Measurements from ENCODE around the gene C12orf43. TPM values are rescaled to one million over a fixed set of nuclear protein-coding genes. Genes with fewer than 3 reads are reported as not detected.
A peak's percentile ranks its signal among the peaks of the same experiment; 100 is the strongest.

The C12orf43 gene
- total RNA-seq, 1 donor from 2014 or later = 20.2 TPM

- DNase-seq = no peak
- no peaks in the 10 kb centered on the region for H3K27me3 Mint-ChIP-seq (ENCODE audit: unreplicated experiment)
- TF ChIP-seq CTCF (IDR thresholded peaks at IDR 0.05; ENCODE audit: partially characterized antibody, unreplicated experiment) = no peak
- H3K36me3 Mint-ChIP-seq (ENCODE audit: unreplicated experiment) = no peaks in the 10 kb centered on the region
- H3K4me1 Mint-ChIP-seq (ENCODE audit: low read depth, unreplicated experiment) = no peaks in the 10 kb centered on the region
- no peak overlapping the region for H3K27ac Mint-ChIP-seq (ENCODE audit: unreplicated experiment)
- H3K4me3 Mint-ChIP-seq (ENCODE audit: unreplicated experiment) = no peak overlapping the region
- peaks cover 2% of the 10 kb centered on the region for H3K9me3 Mint-ChIP-seq (ENCODE audit: unreplicated experiment)
Measured at GRCh38 chr12:121061831-121062230, 45.5 kb upstream of the C12orf43 start.

GRCh38 chr12:121060149-121061001 lies 44.1 kb upstream of the C12orf43 start:
- DNase-seq = no peak
- H3K27me3 Mint-ChIP-seq (ENCODE audit: unreplicated experiment) = no peaks in the 10 kb centered on the region
- no peak overlapping the region for H3K4me3 Mint-ChIP-seq (ENCODE audit: unreplicated experiment)
- H3K9me3 Mint-ChIP-seq (ENCODE audit: unreplicated experiment) = peaks cover 2% of the 10 kb centered on the region
- no peak overlapping the region for H3K27ac Mint-ChIP-seq (ENCODE audit: unreplicated experiment)
- peak; percentile 54 for TF ChIP-seq CTCF (IDR thresholded peaks at IDR 0.05; ENCODE audit: partially characterized antibody, unreplicated experiment)
- no peaks in the 10 kb centered on the region for H3K36me3 Mint-ChIP-seq (ENCODE audit: unreplicated experiment)
- H3K4me1 Mint-ChIP-seq (ENCODE audit: low read depth, unreplicated experiment) = no peaks in the 10 kb centered on the region

- TF ChIP-seq CTCF (IDR thresholded peaks at IDR 0.05; ENCODE audit: partially characterized antibody, unreplicated experiment) = no peak
- no peaks in the 10 kb centered on the region for H3K4me1 Mint-ChIP-seq (ENCODE audit: low read depth, unreplicated experiment)
- DNase-seq = no peak
- H3K9me3 Mint-ChIP-seq (ENCODE audit: unreplicated experiment) = peaks cover 2% of the 10 kb centered on the region
- no peak overlapping the region for H3K27ac Mint-ChIP-seq (ENCODE audit: unreplicated experiment)
- no peaks in the 10 kb centered on the region for H3K27me3 Mint-ChIP-seq (ENCODE audit: unreplicated experiment)
- no peaks in the 10 kb centered on the region for H3K36me3 Mint-ChIP-seq (ENCODE audit: unreplicated experiment)
- no peak overlapping the region for H3K4me3 Mint-ChIP-seq (ENCODE audit: unreplicated experiment)
Measured at GRCh38 chr12:121059031-121059898, 43.0 kb upstream of the C12orf43 start.

- H3K27ac Mint-ChIP-seq (ENCODE audit: unreplicated experiment) = no peak overlapping the region
- H3K4me3 Mint-ChIP-seq (ENCODE audit: unreplicated experiment) = no peak overlapping the region
- no peak for TF ChIP-seq CTCF (IDR thresholded peaks at IDR 0.05; ENCODE audit: partially characterized antibody, unreplicated experiment)
- DNase-seq = no peak
- no peaks in the 10 kb centered on the region for H3K4me1 Mint-ChIP-seq (ENCODE audit: low read depth, unreplicated experiment)
- H3K9me3 Mint-ChIP-seq (ENCODE audit: unreplicated experiment) = peaks cover 2% of the 10 kb centered on the region
- no peaks in the 10 kb centered on the region for H3K36me3 Mint-ChIP-seq (ENCODE audit: unreplicated experiment)
- no peaks in the 10 kb centered on the region for H3K27me3 Mint-ChIP-seq (ENCODE audit: unreplicated experiment)
Measured at GRCh38 chr12:121057794-121058193, 41.5 kb upstream of the C12orf43 start.
